GM18907 (cell line): ENCODE results near the gene AIM2.
"Not testable (repeated sequence)": the region's sequence is repeated elsewhere in the genome, so short reads cannot be mapped to it uniquely, and the experiment has no call there.

Experiments used
- ATAC-seq: cut with Tn5 transposase; IDR thresholded peaks from one replicate; pipeline ENCODE4 v1.9.1; 2021; ENCODE audit warnings: mild to moderate bottlenecking, moderate library complexity; ENCODE audit not compliant: unreplicated experiment

The AIM2 gene, protein sequence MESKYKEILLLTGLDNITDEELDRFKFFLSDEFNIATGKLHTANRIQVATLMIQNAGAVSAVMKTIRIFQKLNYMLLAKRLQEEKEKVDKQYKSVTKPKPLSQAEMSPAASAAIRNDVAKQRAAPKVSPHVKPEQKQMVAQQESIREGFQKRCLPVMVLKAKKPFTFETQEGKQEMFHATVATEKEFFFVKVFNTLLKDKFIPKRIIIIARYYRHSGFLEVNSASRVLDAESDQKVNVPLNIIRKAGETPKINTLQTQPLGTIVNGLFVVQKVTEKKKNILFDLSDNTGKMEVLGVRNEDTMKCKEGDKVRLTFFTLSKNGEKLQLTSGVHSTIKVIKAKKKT

DNA sequence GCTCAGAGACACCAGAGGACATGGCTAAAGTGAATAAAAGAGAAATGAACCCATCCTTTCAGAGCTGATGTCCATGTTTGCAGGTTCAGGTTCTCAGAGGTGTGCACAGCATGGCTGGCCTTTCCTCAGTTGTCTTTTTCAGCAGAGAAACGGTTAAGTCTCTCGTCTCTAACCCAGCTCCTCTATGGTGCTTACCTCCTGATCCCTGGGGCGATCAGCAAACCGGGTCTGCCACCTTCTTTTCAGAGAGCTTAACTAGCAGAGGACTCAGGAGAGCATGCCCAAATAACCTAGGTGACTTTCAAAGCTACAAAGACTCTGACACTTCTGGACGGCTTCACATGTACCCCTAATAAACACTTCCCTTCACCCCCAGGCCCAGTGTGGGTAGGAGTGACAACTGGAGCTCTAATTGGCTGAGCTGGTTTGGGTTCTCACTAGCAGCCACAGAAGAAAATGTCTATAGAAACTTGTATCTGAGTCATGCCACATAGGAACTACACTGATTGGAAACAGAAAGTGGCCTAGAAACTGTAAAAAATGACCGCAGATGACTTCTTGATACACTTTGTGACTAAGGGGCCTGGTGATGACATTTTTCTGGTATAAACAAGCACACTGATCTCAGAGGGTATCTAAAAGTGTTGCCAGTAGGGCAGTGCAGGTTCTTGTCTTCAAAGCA is at the start of gene AIM2:
AIM2 (minus strand) TSS at position 329 of the 682 bp plus-strand sequence. CDS start 3,267 bp downstream, outside the sequence.
- peak; percentile 90 for ATAC-seq

DNA sequence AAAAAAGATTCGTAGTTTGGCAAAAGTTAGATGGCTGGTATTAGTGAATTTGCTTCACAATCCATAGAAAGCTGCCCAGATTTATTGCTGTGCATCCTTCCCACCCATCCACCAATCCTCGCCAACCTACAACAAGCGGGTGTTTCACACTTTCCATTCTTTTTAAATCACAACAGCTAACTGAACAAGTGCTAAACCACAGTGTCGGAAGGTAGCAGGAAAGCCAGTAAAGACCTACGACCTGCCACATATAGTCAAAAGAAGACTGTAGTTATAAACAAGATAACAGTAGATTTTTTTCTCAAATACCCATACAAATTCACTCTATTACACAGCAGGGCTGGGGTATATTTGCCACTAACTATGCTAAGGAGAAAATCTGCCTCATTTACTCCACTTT is 47.0 kb upstream of the AIM2 start:
- no peak for ATAC-seq

DNA sequence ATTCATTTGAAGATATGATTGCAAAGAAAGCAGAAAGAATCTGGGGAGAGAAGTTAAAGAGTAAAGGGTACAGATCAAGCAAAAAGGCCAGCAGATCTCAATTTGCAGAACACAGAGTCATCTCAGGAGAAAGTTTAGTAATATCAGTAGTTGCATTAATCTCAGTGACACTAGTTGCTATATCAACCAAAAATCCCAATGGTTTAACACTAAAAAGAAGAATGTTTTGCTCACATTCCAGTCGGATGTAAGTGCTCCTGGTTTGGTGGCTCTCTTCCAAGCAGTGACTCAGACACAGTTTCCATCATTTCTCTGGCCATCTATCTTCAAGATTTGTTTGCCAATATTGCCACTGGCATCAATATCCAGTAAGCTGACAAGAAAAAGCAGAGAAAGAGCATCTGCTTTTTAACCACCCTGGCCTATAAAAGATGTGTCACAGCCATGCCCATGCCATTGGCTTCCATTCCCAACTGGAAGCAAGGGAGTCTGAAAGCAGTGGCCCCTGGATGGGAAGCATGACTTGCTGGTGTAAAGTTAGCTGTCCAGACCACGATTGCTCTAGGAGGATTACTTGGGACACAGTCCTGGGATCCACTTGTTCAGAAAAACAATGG is 45.5 kb upstream of the AIM2 start:
- ATAC-seq: peak; percentile 94

DNA sequence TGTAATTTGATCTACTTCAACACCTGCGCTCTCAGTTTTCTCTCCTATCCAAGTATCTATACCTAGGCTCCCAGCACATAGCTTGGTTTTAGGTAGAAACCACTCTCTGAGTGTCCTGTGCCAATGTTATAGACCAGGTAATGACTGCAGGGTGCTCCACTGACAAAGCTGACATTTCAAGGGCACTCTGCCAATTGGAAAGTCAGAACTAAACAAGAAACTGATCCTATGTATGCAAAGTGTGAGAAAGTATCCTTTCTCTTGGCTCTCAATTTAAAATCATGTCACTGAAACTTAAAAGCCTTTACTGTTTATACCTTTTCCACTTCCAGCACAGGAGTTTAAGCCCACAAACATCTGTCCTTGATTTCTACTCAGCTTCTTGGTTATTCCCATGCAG is 45.0 kb upstream of the AIM2 start:
- peak; percentile 74 for ATAC-seq

DNA sequence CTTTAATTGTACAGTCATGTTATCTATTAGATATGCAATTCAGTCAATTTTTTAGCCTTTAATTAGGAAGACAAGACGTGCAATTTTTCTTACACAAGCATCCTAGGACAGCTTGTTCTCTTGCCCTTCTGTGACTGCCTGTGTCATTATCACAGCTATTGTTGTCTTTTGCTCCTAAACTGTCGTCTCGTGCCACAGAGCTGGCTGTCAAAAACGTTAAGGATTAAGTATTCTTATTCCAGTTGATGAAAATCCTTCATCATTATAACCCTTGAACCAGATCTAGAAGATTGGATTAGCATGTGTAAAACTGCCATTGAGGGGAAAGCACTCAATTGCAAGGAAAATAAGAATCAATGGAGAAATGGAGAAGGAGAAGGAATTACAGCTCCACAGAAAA is 43.8 kb upstream of the AIM2 start:
- no peak for ATAC-seq

DNA sequence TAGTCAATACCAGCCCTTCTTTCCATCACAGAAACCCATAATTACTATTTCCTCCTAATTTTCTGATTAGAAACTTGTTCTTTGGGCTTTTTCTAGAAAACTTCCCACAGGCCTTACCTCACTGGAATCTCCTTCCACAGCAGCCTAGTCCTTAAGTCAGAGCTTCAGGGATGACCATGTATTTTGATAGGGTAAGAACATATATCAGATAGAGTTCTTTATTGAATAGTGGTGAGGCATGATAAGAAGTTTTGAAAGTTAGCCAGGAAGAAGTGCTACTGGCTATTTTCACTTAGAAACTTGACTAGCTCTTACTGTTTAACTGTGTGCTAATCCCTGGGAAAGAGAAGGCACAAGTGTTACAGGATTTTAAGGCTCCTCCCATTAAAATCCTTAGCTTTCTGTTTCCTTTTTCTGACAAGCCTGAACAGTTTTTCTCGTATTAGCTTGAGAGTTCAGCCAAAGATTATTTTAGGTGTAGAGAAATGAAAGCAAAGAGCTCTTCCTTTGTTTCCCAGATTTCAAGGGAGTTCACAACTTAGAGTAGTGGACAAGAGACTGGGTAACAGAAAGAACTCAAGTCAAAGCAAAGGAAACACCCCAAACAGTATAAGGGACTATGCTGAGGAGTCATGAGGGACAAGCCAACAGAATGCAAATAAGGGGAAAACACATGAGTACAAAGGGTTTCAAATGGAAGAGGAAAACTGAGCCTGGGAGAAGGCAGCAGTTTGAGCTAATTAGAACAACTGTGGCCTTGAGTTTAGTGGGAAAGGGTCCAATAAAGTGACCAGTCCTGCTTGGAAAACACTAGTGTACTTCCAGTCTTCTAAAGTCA is 37.2 kb upstream of the AIM2 start:
- no peak for ATAC-seq

DNA sequence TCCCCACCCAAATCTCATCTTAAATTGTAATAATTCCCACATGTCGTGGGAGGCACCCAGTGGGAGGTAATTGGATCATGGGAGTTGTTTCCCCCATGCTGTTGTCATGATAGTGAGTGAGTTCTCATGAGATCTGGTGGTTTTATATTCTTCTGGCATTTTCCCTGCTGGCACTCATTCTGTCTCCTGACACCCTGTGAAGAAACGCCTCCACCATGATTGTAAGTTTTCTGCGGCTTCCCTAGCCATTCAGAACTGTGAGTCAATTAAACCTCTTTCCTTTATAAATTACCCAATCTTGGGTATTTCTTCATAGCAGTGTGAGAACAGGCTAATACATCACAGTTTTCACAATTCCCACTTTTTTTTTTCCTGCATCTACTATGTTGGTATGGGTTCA is 26.5 kb upstream of the AIM2 start:
- ATAC-seq: not testable (repeated sequence)

DNA sequence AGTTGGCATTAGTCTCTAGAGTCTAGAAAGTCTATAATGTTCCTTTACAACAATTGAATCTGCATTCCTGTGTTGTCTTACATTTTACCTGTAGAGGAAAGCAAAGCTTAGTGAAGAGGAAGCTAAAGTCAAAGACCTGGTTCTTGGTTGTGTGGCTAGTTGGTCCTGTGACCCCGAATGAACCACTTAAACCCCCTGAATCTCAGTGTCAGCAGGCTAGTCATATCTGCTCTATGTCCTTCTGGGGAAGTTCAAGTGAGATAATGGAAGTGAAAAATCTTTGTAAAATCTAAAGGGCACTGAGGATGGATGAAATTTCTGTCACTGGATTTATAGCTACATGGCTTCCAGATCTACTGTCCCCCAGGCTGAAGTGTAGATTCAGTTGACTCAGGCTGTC is 24.0 kb upstream of the AIM2 start:
- no peak for ATAC-seq

DNA sequence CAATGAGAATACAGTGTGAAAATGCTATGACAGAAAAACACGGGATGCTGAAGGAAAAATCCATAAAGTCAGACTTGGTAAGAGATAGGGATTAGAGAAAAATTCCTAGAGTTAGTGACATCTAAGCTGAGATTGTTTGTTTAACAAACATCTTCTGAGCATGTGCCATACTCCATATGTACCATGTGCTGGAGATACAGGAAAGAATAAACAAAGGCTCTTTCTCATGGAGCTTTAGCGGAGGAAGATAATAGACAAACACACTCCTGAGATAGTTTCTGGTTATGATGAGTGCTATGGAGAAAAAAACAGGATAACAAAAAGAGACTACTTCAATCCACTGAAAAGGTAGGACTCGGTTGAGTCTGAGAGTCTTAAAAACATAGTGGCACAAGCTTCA is 22.0 kb upstream of the AIM2 start:
- ATAC-seq: no peak

DNA sequence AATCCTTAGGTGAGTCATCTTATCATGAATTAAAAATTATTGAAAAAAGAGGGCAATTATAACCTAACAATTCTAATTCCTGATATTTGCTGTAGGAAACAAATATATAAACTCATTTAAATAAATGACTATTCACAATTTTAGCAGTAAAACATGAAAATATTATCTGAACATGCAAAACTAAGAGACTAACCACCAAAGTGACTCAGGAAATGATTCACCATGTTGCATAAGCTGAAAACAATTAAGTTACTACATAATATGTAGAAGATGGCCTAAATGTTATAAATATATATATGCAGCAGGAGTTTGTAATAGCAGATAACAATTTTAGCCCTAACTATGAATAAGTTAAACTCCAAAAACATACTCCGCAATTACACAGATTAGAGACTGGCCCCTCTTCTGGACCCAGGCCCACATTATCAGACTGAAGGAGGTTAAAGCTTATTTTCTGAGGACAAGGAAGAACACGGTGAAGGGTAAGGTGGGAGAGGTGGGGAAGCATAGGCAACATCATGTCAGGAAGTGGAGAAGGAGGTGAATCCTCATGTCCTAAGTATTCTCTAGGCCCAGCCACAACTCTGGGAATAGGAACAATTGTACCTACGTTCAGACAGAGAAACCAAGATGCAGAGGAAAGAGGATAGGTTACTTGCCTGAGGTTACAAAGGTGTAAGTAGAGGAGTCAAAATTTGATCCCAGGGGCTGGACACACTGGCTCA is 15.6 kb upstream of the AIM2 start:
- no peak for ATAC-seq

DNA sequence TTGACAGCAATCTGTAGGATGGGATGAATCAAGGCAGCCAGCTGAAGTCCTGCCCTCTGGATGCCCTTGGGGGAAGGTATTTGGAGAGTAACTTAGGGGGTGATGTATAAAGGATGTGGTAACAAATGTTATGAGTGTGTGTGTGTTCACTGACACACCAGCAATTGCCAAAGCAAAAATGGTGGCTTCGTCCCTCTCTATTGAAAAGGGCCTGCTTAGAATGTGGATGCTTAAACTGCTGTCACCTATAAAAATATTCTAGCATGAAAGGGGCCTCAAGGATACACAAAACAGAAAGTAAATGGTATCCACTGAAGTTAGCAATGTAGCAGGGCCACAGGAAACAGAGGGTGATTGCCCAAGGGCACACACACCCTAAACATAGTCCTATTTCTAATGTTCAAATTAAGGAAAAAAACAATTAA is 15.1 kb upstream of the AIM2 start:
- no peak for ATAC-seq

DNA sequence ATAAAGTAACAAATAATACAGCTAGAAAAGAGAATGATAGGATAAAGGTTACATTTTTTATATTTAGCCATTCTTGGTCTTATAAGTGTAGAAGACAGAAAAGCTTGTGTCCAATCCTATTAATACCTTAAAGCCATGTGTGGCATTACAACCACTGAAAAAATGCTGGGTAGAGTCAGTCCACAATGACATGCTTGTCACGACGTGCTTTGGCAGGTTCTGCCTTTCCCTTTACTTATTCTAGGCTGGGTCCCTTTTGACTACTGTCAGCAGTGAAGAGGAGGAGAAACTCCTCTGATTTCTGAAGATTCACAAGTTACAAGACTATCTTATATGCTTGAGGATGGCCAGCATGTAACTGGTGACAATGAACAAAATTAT is 14.6 kb upstream of the AIM2 start:
- ATAC-seq: no peak

DNA sequence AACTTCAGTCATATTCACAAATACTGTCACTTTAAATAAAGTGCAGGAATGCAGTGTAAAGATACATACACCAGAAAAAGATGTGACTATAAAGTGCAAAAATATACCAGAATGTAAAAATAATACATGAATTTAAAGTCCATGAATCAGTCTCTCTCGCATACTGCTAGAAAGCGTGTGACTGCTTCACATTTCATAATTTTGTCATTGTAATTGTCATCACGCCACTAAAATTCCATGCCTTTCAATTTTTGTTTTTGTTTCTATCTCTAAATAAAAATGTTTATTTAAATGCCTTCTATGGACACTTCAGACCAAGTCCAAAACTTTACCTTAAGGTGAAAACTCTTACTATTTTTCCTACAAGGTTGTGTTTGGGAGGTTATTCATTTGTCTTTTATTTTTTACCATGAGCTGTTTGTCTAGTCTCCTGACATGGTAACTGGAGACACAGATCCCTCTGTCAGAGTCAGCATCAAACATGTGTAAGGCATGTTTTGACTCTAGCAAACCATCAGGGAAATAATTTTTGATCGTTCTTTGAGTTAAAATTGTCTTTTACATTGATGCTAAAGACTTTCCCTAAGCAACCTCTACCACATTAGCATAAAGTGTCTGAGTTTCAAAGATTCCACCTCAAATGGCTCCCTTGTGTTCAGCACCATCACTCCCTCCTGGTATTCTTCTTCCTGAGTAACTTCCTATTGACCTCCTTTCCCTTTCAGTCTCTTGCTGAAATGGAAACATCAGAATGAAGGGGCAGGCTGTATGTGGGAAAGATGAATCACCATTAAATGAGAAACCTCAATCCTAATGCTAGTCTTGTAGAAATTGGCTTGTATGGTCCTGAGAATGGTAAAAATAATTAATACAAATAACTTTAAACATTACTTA is 14.0 kb upstream of the AIM2 start:
- ATAC-seq: no peak

DNA sequence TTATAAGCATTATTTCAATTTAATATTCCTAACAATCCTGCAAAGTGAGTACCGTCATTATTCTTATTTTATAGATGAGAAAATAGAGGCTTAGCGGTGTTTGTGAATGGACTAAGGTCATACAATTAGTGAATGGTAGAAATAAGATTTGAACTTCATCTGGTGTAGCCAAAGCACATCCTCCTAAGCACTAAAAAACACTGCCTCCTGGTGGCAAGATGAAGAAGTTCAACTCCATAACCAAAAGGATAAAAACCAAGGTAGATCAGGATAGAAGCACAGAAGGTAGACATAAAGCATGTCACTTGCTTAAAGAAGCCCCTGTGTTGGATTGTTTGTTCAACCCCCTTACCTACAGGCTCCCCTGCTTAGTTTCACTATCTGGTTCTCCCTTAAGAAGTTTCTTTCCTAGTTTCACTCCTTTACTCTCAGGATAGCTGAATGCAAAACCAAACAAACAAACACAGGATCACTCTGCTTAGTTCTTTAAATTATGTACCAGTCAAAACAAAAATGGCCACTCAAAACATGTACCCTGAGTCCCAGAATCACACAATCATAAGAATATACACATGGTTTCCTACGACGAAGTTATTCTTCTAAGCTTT is 12.7 kb upstream of the AIM2 start:
- no peak for ATAC-seq

DNA sequence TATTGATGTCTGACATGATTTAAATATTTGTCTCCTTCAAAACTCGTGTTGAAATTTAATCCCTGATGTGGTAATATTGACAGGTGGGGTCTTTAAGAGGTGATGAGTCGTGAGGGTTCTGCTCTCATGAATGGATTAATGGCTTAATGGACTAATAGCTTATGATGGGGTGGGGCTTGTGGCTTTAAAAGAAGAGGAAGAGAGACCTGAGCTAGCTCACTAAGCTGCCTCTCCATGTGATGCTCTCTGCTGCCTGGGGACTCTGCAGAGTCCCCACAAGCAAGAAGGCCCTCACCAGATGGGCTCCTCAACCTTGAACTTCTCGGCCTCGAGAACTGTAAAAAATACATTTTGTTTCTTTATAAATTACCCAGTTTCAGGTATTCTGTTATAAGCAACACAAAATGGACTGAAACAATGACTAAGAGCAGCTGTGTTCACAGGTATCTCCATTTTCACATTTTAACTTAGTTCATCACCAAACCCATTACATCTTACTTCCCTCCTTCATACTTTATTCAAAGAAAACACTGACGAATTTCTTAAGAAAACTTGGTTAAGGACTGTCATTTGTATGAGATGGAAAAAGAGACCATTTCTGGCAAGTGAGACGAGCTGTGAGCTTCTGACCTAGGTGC is 12.1 kb upstream of the AIM2 start:
- no peak for ATAC-seq

DNA sequence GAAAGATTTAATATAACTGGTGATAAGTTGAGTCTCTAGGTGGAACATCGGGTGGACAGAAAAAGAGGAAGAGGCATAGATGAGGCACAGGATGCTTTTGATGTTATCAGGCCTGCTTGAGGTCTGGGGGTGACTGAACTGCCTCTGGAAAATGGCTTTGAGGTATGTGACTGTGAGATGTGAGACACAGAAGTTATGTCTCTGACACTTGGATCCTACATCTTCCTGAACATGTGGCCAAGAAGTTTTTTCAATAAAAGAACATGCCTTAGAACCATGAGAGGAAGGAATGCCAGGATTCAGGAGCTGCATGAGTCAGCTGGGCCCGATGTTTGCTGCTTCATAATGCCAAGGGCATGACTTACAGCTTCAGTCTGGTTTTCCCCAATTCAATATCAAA is 11.5 kb upstream of the AIM2 start:
- no peak for ATAC-seq

DNA sequence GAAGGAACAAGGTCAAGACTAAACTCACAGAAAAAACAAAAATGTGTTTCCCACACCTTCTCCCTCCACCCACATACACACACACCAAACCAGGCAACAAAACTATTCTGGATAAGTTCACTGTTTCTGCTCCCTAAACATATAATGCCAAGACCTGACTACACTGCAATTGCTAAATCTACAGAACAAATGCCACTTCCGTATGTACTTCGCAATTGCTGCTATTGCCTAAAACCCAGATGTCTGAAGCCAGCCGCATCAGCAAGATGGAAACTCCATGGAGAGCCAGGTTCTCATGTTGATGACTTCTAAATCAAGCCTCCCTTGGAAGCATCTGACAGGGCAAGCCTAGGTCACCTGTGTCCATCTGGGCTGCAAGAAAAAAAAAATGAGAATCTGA is 8.3 kb upstream of the AIM2 start:
- no peak for ATAC-seq

DNA sequence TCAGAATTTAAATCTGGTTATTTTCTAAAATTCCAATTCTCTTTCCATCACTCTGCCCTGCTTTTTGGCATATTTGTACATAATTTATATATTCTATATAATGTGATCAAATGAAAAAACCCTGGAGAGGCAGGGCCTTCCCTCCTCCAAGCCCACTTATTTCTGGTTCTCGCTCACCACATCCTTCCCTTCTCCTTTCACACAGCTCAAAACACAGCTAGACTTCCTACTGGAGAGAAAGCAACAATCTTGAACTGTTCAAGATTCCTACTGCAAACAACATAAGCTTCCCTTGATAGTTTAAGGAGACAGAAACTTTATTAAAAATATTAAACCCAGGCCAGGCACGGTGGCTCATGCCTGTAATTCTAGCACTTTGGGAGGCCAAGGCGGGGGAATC is 7.6 kb upstream of the AIM2 start:
- no peak for ATAC-seq

DNA sequence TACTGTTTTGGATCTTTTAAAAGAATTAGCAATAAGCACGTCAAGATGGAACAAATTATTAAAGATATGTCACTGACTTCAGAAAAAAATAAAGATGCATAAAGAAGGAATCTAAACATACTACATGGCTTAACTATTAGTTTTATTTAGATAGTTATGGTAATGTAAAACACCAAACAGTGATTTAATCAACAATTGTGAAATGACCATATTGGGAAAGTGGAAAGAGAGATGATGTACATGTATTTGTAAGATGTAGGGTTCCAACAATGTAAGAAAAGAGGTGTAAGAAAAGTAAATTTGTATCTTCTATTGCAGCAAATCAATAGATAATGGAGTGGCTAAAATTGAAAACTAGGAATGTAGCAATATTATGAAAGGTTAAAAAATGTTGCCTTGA is 6.4 kb upstream of the AIM2 start:
- no peak for ATAC-seq
